Progenitor cell of endocrine pancreas (in vitro differentiated cells): ENCODE data around the gene OR51B4. TPM values are rescaled to one million over a fixed set of nuclear protein-coding genes. Genes with fewer than 3 reads are reported as not detected.

Source experiments
- DNase-seq: peaks from one replicate; pipeline ENCODE4 v3.0.0; 2021; ENCODE audit warnings: low spot score; ENCODE audit not compliant: unreplicated experiment
- H3K27ac Mint-ChIP-seq: 2 replicates; pipeline ENCODE4 v1.8.0; 2021; ENCODE audit warnings: mild to moderate bottlenecking, moderate library complexity, mixed read lengths
- H3K27me3 Mint-ChIP-seq: 2 replicates; pipeline ENCODE4 v1.8.0; 2021; ENCODE audit warnings: mixed read lengths
- H3K36me3 Mint-ChIP-seq: 2 replicates; pipeline ENCODE4 v1.8.0; 2022; ENCODE audit warnings: mixed read lengths; ENCODE audit not compliant: insufficient read depth
- H3K4me1 Mint-ChIP-seq: 2 replicates; pipeline ENCODE4 v1.8.0; 2021; ENCODE audit warnings: low read depth, mixed read lengths
- H3K4me3 Mint-ChIP-seq: 2 replicates; pipeline ENCODE4 v1.8.0; 2021; ENCODE audit warnings: low read depth, mild to moderate bottlenecking, moderate library complexity, mixed read lengths
- H3K9me3 Mint-ChIP-seq: 2 replicates; pipeline ENCODE4 v1.8.0; 2021; ENCODE audit warnings: low read depth, mixed read lengths
- CTCF ChIP-seq: fragments of 200-600 bp; sonication (generic); IDR thresholded peaks from one replicate; pipeline ENCODE4 v1.5.0; 2021; ENCODE audit warnings: antibody characterized with exemption, mild to moderate bottlenecking; ENCODE audit not compliant: unreplicated experiment
- total RNA-seq: library from RNA; stranded (reverse); gene quantifications from 2 replicates; pipeline ENCODE4 v1.2.1, GENCODE V29; 2021

Gene OR51B4
- total RNA-seq, 1 donor from 2014 or later, result not detected

- no peak for TF ChIP-seq CTCF
- H3K4me3 Mint-ChIP-seq, result no peak overlapping the region
- peaks cover 2% of the 10 kb centered on the region for H3K4me1 Mint-ChIP-seq
- no peak for DNase-seq
- H3K9me3 Mint-ChIP-seq, result no peaks in the 10 kb centered on the region
- no peaks in the 10 kb centered on the region for H3K36me3 Mint-ChIP-seq
- no peaks in the 10 kb centered on the region for H3K27me3 Mint-ChIP-seq
- no peak overlapping the region for H3K27ac Mint-ChIP-seq
Measured at GRCh38 chr11:5283882-5284281, 17.9 kb downstream of the OR51B4 start.

- Mint-ChIP-seq H3K27me3 (no peaks in the 10 kb centered on the region), H3K36me3 (no peaks in the 10 kb centered on the region), H3K4me1 (peaks cover 2% of the 10 kb centered on the region), H3K27ac (no peak overlapping the region), H3K4me3 (no peak overlapping the region), H3K9me3 (no peaks in the 10 kb centered on the region)
- TF ChIP-seq CTCF, result no peak
- no peak for DNase-seq
Measured at GRCh38 chr11:5283086-5283485, 18.7 kb downstream of the OR51B4 start.

DNA sequence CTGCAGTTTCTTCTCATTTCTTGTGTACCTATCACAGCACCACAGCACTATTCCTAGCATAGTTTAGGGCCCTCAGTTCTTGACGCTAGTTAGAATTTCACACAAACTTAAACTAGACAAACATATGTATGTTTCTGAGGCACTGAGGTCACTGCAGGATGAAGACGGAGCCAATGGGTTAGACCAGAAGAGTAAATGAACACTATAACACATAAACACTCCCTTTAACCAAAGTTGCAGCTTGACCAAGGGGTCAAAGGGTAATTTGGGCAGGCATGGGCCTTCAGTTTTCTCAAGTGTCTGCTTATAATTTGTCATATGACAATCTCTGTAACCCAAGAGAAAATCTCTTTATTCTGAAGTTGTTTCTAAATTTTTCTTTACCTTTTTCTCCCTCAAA lies 19.1 kb downstream of the OR51B4 start:
- H3K4me1 Mint-ChIP-seq, result peaks cover 2% of the 10 kb centered on the region
- no peak overlapping the region for H3K27ac Mint-ChIP-seq
- no peak for TF ChIP-seq CTCF
- H3K9me3 Mint-ChIP-seq, result no peaks in the 10 kb centered on the region
- H3K36me3 Mint-ChIP-seq, result no peaks in the 10 kb centered on the region
- H3K4me3 Mint-ChIP-seq, result no peak overlapping the region
- H3K27me3 Mint-ChIP-seq, result no peaks in the 10 kb centered on the region
- DNase-seq, result no peak

- no peaks in the 10 kb centered on the region for H3K27me3 Mint-ChIP-seq
- no peak for DNase-seq
- H3K36me3 Mint-ChIP-seq, result no peaks in the 10 kb centered on the region
- H3K9me3 Mint-ChIP-seq, result no peaks in the 10 kb centered on the region
- H3K27ac Mint-ChIP-seq, result no peak overlapping the region
- peaks cover 2% of the 10 kb centered on the region for H3K4me1 Mint-ChIP-seq
- no peak for TF ChIP-seq CTCF
- no peak overlapping the region for H3K4me3 Mint-ChIP-seq
Measured at GRCh38 chr11:5281596-5281995, 20.1 kb downstream of the OR51B4 start.

- H3K27ac Mint-ChIP-seq, result no peak overlapping the region
- DNase-seq, result no peak
- H3K4me3 Mint-ChIP-seq, result no peak overlapping the region
- no peaks in the 10 kb centered on the region for H3K9me3 Mint-ChIP-seq
- no peaks in the 10 kb centered on the region for H3K36me3 Mint-ChIP-seq
- no peak for TF ChIP-seq CTCF
- H3K27me3 Mint-ChIP-seq, result no peaks in the 10 kb centered on the region
- peaks cover 4% of the 10 kb centered on the region for H3K4me1 Mint-ChIP-seq
Measured at GRCh38 chr11:5280582-5281102, 21.1 kb downstream of the OR51B4 start.
